Activated CD4-positive, alpha-beta T cell treated with anti-CD3 and anti-CD28 coated beads, Interleukin-2, Interleukin-6, amounts not matched to agents 100 ng/mL and 50 ng/mL, durations not matched to agents 16 hours and 8 hours (primary cell): ENCODE measurements around the gene BABAM2.

Experiments used
- DNase-seq: peaks from one replicate; pipeline ENCODE4 v3.0.0-alpha.2; 2020

BABAM2 gene

DNA sequence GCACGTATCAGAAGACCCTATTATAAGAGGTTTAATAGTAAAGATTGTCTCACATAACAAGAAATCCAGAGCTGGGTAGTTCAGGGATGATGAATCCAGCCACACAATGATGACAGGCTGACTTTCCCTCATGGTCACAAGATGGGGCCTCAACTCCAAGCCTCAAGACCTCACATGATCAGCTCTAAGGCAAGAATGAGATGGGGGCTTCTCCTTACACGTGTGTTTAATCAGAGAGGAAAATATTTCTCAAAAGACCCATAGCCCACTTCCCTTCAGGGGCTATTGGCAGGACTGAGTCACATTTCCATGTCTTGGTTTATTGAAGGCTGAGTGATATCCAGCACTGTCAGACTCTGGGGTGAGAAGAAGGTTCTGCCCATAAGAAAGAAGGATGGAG is 402.0 kb downstream of the BABAM2 start:
- no peak for DNase-seq

DNA sequence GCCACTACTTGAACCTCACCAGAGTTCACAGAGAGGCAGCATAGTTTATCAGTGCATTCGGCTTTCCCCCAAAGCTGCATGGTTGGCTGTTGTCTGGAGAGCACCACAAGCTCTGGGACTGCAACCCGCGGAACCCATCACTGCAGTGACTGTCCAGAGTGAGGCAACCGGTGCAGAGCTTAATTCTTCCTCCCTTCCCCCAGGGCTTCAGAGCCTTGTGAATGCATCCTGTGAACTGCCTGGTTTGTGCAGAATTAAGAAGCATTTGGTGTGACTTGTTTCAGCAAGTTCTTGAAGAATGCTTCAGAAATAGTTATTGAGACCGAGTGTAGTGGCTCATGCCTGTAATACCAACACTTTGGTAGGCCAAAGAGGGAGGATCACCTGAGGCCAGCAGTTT is 402.9 kb downstream of the BABAM2 start:
- DNase-seq, result no peak

DNA sequence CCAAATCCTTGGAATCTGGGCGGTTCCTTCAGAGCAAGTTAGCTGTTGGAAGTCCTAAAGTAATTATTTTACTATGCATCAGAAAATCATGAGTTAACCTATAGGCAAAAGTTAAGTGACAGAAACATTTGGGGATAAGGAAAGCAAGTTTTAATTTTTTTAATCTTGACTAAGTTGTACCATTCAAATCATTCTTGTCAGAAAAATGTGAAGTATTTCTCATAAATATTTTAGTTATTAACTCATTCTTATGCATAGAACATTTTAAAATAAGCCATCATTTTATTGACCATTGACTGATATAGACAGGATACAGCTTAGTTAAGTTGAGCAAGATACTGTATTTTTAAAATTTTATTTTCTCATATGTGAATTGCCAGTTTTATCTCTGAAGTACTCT is 403.9 kb downstream of the BABAM2 start:
- DNase-seq, result no peak

DNA sequence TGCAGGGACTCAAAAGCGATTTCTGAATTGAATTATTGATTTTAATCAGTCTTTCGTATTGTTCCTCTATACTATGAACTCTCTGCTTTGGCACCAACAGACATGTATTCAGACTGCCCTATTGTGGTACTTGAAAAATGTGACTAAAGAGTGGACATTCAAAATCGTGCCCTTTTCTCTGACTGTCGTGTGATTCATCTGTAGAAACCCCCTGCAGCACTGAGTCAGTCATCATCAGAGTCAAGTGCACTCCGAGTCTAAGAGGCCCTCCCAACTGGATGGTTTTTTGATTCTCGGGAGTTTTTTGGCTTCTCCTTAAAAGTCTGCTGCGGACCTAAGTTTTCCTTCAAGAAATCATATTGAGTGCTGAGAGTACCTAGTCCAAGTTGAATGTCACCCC is 405.7 kb downstream of the BABAM2 start:
- DNase-seq, result no peak

DNA sequence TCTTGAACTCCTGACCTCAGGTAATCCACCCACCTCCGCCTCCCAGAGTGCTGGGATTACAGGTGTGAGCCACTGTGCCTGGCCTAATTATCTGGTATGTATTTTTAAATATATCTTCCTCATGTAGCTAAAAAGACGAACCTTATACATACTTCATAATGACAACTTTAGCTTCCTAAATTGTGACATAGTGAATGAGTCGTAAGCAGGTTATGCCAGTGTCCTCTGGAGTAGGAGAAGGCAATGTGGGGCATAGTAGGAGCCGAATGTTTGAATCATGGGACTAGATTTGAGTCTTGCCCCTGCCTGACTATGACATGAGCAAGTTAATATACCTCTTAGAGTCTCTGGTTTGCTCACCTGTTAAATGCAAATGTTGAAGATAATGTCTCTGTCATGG is 406.4 kb downstream of the BABAM2 start:
- DNase-seq, result no peak

DNA sequence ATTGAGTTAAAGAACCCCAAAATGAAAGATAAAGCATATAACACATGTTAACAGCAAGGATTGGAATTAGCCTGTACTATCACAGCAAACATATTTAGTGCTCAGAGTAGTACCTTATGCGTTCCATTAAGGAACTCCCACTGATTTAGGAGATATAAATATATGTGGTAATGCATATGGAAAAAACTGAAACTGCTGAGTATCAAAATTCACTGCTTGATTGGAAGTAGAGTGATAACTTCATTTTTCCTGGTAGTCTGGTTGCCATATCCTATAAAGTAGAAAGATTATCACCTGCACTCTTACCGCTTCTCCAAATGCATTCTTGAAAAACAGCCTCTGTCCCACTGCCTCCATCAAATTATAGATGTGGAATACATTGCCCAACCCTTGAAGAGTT is 407.0 kb downstream of the BABAM2 start:
- no peak for DNase-seq

DNA sequence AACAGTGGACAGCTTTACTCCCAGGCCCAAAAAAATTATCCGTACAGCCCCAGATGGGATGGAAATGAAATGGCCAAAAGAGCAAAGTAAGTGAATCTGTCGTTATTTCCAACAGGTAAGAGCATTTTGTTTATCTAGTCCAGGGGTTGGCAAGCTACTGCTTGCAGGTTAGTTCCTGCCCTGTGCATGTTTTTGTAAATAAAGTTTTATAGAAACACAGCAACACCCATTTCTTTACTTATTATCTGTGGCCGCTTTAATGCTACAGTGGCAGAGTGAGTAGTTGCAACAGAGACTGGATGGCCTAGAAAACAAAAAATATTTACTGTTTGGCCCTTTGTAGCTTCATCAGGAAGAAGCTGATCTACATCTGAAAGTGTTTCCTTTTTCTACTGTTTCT is 407.9 kb downstream of the BABAM2 start:
- no peak for DNase-seq

DNA sequence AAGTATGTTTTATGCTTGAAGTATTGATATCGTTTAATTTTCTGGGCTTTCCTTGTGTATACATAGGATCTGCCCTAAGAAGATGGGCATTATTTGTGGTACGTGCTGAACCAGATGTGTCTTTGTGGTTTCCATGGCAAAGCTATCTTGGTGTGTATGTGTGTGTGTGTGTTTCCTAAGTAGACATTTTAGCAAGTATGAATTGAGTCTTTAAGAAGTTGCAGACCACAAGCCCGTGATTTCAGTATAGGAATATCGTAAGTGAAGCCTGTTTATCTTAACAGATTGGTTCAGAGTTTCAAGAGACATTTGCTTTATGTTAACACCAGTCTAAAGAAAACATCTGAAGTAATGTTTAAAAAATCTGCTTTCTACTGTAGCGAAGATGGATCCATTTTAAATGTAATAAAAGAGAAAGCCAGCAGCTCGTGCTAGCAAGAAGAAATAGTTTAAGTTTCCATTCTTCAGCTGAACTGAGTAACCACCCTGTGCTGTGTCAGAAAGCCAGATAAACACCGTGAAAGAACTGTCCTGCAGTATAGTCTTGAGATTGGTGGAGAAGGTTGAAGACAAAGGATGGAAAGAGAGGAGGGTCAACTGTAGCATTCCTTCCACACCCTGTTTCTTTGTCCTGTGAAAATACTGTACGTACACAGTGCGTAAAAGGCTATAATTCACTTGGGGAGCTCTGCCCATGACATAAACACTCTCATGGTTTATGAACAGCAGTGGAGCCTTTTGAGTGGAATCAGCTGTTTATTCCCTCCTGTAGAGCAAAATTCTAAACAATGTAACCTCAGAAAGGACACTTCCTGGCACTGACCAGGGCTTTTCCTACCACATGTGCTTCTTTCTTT is 410.2 kb downstream of the BABAM2 start:
- DNase-seq, result no peak

DNA sequence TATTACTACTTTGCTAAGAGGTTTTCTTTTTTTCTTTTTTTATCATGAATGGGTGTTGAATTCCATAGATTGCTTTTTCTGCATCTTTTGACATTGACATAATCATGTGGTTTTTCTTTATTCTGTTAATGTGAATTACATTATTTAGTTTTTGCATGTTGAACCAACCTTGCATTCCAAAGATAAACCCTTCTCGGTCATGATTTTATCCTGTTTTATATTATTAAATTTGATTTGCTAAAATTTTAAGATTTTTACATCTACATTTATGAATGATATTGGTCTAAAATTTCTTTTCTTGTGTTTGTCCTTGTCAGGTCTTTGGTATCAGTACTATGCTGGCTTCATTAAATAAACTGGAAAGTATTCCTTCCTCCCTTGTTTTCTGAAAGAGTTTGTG is 414.7 kb downstream of the BABAM2 start:
- no peak for DNase-seq

DNA sequence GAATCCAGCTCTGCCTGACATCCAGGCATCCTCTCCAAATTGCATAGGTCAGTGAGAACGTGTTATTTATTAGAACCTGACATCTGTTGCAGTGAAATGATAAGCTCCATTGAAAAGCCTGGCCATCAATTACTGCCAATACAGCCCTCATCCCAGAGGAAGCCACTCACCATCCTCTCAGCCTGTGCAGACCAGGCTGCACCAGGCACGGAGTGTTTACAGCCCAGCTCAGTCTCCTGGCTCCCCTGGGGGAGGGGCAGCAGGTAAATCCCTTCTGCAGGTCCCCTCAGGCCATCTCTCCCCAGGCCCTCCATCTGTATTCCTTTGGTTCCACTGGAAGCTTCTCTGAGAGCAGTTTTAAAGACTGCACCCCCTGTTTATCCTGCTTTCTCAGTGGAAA is 419.6 kb downstream of the BABAM2 start:
- no peak for DNase-seq

DNA sequence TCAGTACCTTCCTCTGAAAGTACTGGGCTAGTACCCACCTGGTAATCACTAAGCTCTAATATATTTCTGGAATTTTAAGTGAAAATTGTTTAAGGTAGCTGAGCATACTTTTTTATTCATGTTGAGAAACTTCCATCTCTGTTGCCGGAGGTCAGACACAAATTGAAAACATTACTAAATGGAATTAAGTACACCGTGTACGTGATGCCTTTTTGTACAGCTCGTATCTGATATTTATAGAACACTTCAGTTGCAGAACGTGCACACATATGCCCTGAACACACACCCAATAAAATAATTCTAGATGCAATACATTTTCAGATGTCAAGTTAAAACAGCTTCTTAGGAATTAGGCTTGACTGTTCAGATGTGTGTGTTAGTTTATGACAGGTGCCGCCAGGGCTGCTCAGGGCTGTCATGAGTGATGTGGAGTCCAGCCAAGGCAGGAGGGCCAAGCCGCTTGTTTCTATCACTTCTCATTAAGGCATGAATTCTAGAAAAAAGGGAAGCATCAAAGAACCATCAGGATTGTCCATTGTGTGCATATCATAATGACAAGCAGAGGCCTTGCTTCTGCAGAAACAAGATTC is 421.2 kb downstream of the BABAM2 start:
- DNase-seq, result no peak

DNA sequence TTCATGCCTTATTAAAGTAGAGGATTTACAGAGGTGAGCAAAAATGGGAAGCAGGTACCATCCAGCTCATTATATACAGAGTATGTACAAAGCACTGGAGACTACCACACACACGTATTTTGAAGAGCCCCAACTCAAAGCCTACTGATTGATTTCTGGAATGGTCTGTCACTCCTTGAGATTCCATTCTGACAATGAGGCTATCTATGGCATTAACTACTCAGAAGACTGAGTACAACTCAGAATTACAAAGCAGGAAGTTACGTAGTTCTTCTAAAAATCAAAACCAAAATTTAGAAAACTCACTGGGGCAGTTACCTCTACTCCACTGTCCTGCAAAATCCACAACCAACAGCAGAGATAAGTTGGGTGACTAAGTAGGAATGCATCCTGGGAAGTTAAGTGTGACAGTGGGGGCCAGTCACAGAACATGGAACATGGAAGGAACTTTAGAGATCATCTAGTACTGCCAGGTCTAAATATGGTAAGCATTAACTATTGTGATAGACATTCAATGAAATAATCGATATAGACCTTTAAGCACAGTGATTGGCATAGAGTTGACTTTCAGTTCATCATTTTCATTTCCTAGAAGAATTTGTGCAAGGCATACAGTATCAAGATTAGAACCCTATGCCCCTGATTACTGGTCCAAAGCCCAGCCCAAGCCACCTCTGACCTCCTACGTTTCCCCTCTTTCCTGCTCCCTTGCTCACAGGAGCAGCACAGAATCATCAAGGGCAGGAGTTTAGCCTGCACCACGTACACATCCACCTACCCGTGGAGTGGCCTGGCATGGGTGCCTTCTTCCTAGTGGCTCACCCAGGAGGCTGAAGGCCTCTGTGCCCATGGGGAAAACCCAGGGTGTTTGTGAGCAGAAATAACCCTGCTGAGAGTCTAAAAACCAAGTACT is 422.0 kb downstream of the BABAM2 start:
- peak; percentile 27 for DNase-seq

DNA sequence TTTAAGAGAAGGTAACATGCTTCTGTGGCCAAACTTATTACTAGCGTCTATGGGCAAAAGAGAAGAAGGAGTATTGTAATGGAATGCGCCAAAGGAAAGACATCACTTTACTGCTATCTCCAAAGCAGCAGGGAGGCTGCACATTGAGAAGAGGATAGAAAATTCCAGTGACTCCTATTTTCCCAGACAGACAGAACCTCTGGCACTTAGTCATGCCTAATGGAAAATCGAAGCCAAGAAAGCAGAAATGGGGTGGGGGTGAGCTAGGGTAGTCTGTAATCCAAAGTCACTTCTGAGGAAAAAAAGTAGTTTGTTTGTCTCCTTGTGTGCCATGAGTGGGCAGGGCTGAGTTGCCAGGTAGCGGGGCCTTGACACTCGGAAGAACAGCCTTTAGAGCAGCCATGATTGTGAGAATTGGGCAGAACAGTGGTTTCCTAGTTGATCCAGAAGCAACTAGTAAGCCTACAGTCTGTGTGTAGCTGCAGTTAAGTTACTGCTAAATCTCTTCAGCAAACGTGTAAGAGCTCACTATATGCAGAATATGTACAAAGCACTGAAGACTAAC is 422.8 kb downstream of the BABAM2 start:
- DNase-seq, result no peak

DNA sequence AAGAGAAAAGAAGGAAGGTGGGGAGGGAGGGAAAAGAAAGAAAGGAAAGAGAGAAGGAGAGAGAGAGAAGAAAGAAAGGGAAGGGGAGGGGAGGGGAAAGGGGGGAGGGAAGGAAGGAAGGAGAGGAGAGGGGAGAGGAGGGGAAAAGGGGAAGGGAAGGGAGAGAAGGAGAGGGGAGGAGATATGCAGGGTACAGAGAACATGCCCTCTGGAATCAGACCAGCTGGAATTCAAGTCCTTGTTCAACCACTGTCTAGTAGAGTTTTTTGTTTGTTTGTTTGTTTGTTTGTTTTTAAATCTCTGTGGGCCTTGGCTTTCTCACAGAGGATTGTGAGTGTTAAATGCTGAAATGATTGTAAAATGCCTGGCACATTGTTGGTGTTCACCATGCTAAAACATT is 424.4 kb downstream of the BABAM2 start:
- DNase-seq, result no peak

DNA sequence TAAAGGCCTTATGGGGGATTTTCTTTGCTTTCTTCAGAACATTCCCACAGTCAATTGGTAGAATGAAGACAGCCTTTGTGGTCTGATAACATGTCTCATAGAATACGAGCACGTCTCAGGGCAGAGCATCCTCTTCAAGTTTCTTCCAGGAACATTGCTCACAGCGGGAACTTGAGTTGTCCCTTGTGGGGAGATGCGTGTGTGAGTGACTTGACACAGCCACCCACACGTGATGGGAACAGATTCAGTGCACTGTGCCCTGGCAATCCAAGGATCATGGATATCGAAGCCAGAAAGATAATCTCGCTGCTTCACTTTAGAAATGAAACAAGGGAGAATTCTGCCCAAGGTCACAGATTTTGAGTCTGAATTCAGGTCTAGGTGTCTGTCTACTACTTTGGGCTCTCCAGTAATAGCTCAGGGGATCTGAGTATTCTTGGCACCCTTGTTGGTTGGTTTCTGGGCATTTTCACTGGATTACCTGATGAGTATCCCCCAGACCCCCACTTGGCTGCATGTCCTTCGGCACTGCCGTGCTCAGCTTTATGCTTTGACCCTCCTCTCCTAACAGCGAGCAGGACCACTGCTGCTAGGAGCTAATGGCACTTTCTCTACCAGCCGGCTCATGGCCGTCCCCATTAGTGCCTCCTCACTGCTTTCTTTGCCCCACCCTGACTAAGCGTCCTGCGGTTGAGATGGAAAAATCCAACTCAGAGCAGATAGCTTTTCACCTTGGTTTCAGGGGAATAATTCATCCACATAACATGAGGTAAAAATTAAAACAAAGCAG is 426.2 kb downstream of the BABAM2 start:
- no peak for DNase-seq

DNA sequence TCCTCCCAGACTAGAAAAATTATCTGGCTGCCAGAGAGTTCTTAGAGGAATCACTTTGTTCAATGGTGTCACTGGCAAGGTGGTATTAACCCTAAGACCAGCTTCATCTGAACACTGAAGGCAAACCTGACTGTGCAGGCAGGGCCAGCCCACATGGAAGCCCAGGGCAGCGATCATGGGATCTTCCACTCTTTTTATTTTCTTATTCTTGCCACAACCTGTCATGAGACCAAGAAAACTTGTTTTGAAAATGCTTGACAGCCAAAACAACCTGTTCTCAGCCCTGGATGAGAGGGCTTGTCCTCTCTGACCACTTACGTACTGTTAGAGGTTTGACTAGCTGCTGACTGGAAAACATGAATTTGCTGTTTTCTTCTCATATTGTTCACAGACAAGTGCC is 426.9 kb downstream of the BABAM2 start:
- no peak for DNase-seq

DNA sequence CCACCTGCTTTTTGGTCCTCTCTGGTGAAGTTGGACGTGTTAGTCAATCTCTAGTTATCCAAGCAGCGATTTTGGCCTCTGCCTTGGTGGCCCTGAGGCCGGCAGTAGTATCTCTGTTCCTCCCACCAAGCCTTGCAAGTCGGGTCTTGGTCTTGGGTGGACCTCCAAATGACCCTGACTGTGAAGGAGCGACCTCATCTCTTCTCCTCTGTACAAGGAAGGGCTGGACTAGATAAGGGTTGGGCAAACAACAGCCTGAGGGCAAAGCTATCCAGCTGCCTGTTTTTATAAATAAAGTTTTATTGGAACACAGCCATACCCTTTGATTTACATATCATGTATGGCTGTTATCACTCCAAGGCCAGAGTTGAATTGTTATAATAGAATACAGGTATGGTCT is 427.5 kb downstream of the BABAM2 start:
- no peak for DNase-seq

DNA sequence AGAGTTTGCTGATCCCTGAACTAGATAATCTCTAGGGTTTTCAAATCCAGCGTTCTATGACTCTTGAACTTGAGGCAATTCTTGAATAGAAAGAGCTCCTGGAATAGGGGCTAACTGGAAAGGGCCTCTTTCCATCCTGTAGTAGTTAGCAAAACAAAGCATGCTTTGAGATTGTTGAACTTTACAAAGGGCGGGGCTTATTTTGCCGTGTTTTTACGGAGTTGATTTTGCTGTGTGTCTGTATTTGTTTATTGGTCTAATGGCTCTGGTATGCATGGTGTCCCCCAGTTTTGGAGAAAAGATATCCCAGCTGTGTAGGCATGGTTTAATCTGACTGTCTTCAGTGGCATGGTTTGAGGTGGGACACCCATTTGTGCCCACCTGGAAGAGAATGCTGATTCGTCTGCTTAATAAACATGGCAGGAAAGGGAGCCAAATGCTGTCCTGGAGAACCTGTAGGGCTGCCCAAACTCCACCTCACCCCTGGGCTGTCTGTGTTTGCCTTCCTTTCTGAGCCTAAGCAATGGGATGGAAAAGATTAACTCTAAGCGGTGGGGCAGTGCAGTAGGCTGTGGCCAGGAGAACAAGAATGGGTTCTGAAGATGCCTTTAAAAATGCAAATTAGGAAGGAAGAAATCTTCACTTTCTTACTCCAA is 428.1 kb downstream of the BABAM2 start:
- DNase-seq, result no peak

DNA sequence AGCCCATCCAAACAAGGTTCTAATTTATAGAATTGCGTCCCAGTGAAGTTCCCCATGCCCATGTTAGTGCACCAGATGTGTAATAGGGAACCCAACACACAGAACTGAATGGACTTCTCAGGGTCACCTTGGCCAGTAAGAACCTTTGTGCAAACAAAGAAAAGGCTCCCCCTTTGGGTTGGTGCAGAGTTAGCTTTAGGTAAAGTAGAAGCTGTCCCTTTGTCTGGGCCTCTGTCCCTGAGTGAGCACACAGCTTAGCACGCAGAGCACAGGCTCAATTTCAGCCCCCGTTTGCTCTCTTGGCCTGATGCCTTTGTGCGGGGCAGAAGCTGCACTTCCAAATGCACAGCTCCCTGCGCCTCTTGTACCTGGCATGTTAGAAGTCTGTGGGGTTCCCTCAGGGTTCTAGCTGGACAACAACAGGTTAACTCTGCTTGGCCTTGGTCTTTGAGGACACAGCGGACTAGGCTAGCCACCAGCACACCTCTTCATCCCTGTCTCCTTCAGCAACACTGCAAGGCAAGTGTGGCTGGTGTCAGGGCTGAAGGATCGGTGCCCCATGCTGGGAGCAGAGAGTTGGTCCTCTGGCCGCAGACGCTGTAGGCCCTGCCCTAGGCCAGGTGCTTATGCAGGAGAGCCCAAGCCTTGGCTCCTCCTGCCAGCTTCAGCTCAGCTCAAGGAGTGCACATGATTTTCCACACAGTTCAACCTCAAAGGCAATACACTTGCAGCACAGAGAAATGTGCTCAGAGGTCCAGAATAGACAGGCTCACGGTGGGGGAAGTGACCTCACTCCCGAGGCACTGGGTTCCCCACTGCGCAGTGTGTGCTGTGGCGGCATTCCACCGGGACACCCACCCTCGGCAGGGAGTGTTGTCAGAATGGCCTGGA is 428.8 kb downstream of the BABAM2 start:
- no peak for DNase-seq

DNA sequence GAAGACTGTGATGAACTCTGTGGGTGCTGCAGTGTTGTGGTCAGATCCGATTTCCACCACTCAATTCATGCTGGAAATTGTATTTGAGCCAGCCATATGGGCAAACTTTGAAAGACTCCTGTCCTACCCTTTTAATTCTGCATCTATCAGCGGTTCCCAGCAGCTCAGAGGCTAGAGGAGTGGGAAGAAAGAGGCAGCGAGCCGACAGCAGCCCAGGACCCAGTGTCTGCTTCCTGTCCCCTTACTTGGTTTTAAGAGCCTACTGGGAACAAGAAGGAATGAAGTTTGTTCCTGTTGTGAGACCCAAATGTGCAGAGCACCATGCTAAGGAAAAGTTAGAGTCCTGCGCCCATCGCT is 429.5 kb downstream of the BABAM2 start:
- DNase-seq, result no peak

DNA sequence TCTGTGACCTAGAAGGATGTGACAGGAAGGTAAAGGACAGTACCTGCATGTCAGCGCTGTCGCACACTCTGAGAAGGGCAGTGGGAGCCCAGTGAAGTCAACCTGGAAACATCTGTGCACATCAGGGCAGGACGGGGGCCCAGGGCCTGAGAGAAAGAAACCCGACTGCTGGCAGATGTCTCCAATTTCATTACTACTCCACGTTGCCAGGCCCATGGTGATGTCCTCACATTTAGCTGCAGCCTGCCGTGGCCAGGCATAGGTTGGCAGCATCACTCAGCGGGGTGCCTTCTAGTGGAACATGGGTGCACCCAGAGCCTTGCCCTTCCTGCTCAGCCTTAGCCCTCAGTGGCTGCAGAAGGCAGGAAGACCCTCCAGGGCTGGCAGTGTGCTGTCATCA is 429.8 kb downstream of the BABAM2 start:
- DNase-seq, result no peak
